ENCODE measurements around the gene NUMB.

DNA sequence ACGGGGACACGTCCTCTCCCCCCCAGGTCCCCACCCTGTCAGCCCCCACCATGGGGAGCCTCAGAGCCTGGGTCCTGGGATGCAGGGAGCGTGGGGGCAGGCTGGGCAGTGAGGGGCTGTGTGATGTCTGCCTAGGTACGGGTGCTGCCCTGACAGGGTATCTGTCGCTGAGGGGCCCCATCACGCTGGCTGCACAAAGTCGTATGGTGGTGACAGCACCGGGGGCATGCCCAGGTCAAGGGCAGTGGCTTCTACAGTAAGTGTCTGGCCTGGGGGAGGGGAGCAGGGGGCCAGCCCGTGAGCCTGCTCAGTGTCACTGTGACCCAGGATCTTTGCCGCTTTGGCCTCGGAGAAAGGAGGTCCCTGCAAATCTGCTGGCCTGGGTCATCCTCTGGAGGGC lies 197.8 kb downstream of the NUMB start:
- TF ChIP-seq, protein P1, sequence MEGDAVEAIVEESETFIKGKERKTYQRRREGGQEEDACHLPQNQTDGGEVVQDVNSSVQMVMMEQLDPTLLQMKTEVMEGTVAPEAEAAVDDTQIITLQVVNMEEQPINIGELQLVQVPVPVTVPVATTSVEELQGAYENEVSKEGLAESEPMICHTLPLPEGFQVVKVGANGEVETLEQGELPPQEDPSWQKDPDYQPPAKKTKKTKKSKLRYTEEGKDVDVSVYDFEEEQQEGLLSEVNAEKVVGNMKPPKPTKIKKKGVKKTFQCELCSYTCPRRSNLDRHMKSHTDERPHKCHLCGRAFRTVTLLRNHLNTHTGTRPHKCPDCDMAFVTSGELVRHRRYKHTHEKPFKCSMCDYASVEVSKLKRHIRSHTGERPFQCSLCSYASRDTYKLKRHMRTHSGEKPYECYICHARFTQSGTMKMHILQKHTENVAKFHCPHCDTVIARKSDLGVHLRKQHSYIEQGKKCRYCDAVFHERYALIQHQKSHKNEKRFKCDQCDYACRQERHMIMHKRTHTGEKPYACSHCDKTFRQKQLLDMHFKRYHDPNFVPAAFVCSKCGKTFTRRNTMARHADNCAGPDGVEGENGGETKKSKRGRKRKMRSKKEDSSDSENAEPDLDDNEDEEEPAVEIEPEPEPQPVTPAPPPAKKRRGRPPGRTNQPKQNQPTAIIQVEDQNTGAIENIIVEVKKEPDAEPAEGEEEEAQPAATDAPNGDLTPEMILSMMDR (conservative IDR thresholded peaks at IDR 0.05 in 1 of 2, IDR thresholded peaks at IDR 0.05 in 1 of 2; ENCODE audit: low read depth in 1 of 2, low read length in 2 of 2) = no peak
- no peak for TF ChIP-seq EZH2 (IDR thresholded peaks at IDR 0.05; ENCODE audit: low read length, missing control alignments)
